WTC11 (cell line): Measurements from ENCODE around the gene ANKRD2. TPM values are rescaled to one million over a fixed set of nuclear protein-coding genes. Genes with fewer than 3 reads are reported as not detected.

Experiments used
- ATAC-seq: fragments of 200-7000 bp; cut with Tn5 transposase; 2 replicates; pipeline ENCODE4 v1.10.0; 2021; ENCODE audit warnings: mild to moderate bottlenecking, moderate library complexity
- CTCF ChIA-PET: fragments of 300-600 bp; sonication (Branson Sonifier 250); formaldehyde crosslinking; loops from one replicate; lab custom pipeline; 2021; ENCODE audit warnings: antibody characterized with exemption; lab: Charles Lee
- POLR2A ChIA-PET: fragments of 350-600 bp; sonication (Branson Sonifier 250); formaldehyde crosslinking; loops from one replicate; lab custom pipeline; 2021; ENCODE audit warnings: antibody characterized with exemption; lab: Charles Lee
- DNase-seq: peaks from one replicate; pipeline ENCODE4 v3.0.0; 2021; ENCODE audit warnings: low spot score
- H3K27ac Mint-ChIP-seq: 2 replicates; pipeline ENCODE4 v1.8.0; 2021; ENCODE audit warnings: mixed read lengths
- H3K27me3 Mint-ChIP-seq: 2 replicates; pipeline ENCODE4 v1.8.0; 2021; ENCODE audit warnings: low read depth, mild to moderate bottlenecking, moderate library complexity, mixed read lengths
- H3K36me3 Mint-ChIP-seq: 2 replicates; pipeline ENCODE4 v1.8.0; 2021; ENCODE audit warnings: mixed read lengths
- H3K4me1 Mint-ChIP-seq: 2 replicates; pipeline ENCODE4 v1.8.0; 2022; ENCODE audit warnings: mixed read lengths
- H3K4me3 Mint-ChIP-seq: 2 replicates; pipeline ENCODE4 v1.8.0; 2021; ENCODE audit warnings: mild to moderate bottlenecking, moderate library complexity, mixed read lengths
- H3K9me3 Mint-ChIP-seq: 2 replicates; pipeline ENCODE4 v1.8.0; 2021; ENCODE audit warnings: mixed read lengths
- ATF1 ChIP-seq: sonication (generic); formaldehyde crosslinking; IDR thresholded peaks from 2 replicates; pipeline ENCODE4 v1.8.1; 2023; ENCODE audit warnings: mild to moderate bottlenecking, moderate library complexity, missing genetic modification reagents
- CBFB ChIP-seq: sonication (generic); formaldehyde crosslinking; IDR thresholded peaks from 2 replicates; pipeline ENCODE4 v1.8.1; 2022; ENCODE audit warnings: mild to moderate bottlenecking, low read depth, missing genetic modification reagents
- EMX1 ChIP-seq: fragments of 250-450 bp; sonication (Bioruptor Pico); IDR thresholded peaks from 2 replicates; pipeline ENCODE4 v1.8.0; 2021; ENCODE audit warnings: mild to moderate bottlenecking
- ERG ChIP-seq: fragments of 250-450 bp; sonication (Bioruptor Pico); IDR thresholded peaks from 2 replicates; pipeline ENCODE4 v1.8.0; 2021; ENCODE audit warnings: mild to moderate bottlenecking
- ESRRA ChIP-seq: sonication (generic); formaldehyde crosslinking; IDR thresholded peaks from 2 replicates; pipeline ENCODE4 v1.8.1; 2022; ENCODE audit warnings: mild to moderate bottlenecking, missing genetic modification reagents, borderline replicate concordance
- HMGXB4 ChIP-seq: sonication (generic); formaldehyde crosslinking; IDR thresholded peaks from 2 replicates; pipeline ENCODE4 v1.8.1; 2023; ENCODE audit warnings: mild to moderate bottlenecking, moderate library complexity, missing genetic modification reagents
- IRF2 ChIP-seq: sonication (generic); formaldehyde crosslinking; IDR thresholded peaks from 2 replicates; pipeline ENCODE4 v1.8.0; 2022; ENCODE audit warnings: low read depth, missing genetic modification reagents, borderline replicate concordance
- KAT7 ChIP-seq: sonication (generic); formaldehyde crosslinking; IDR thresholded peaks from 2 replicates; pipeline ENCODE4 v1.8.1; 2023; ENCODE audit warnings: missing genetic modification reagents, mild to moderate bottlenecking, borderline replicate concordance
- NFYB ChIP-seq: sonication (generic); formaldehyde crosslinking; conservative IDR thresholded peaks from 2 replicates; pipeline ENCODE4 v1.8.0; 2022; ENCODE audit warnings: low read depth, missing genetic modification reagents
- RELA ChIP-seq: sonication (generic); formaldehyde crosslinking; IDR thresholded peaks from 2 replicates; pipeline ENCODE4 v1.8.1; 2022; ENCODE audit warnings: missing genetic modification reagents, mild to moderate bottlenecking, borderline replicate concordance
- TEAD4 ChIP-seq: sonication (generic); formaldehyde crosslinking; IDR thresholded peaks from 2 replicates; pipeline ENCODE4 v1.8.0; 2022; ENCODE audit warnings: mild to moderate bottlenecking, missing genetic modification reagents
- USF2 ChIP-seq: sonication (generic); formaldehyde crosslinking; IDR thresholded peaks from 2 replicates; pipeline ENCODE4 v1.8.1; 2023; ENCODE audit warnings: mild to moderate bottlenecking, missing genetic modification reagents, moderate library complexity
- ZBTB43 ChIP-seq: sonication (generic); formaldehyde crosslinking; IDR thresholded peaks from 2 replicates; pipeline ENCODE4 v1.8.1; 2023; ENCODE audit warnings: mild to moderate bottlenecking, missing genetic modification reagents
- ZNF416 ChIP-seq: fragments of 250-450 bp; sonication (Bioruptor Pico); IDR thresholded peaks from 2 replicates; pipeline ENCODE4 v1.9.0; 2021; ENCODE audit warnings: mild to moderate bottlenecking, inconsistent platforms
- ZNF425 ChIP-seq: fragments of 250-450 bp; sonication (Bioruptor Pico); conservative IDR thresholded peaks from 2 replicates; pipeline ENCODE4 v1.9.0; 2021; ENCODE audit warnings: mild to moderate bottlenecking
- ZNF532 ChIP-seq: fragments of 250-450 bp; sonication (Bioruptor Pico); IDR thresholded peaks from 2 replicates; pipeline ENCODE4 v1.9.0; 2021; ENCODE audit warnings: mild to moderate bottlenecking, borderline replicate concordance
- total RNA-seq: library from RNA; stranded (reverse); gene quantifications from 3 replicates; pipeline ENCODE4 v1.2.3, GENCODE V29; 2021

The ANKRD2 gene
- total RNA-seq, 1 experiment from 2014 or later = not detected

- TF ChIP-seq ZNF416 (CRISPR knock-in tag) (no peak), ZNF425 (CRISPR knock-in tag) (no peak), IRF2 (CRISPR knock-in tag) (no peak), ESRRA (CRISPR knock-in tag) (no peak), KAT7 (no peak), ZBTB43 (CRISPR knock-in tag) (no peak), EMX1 (no peak), NFYB (no peak), ZNF532 (CRISPR knock-in tag) (no peak), HMGXB4 (CRISPR knock-in tag) (no peak), TEAD4 (CRISPR knock-in tag) (no peak)
- Mint-ChIP-seq H3K27ac (peak overlapping the region; percentile 88), H3K4me1 (peaks cover 43% of the 10 kb centered on the region), H3K36me3 (no peaks in the 10 kb centered on the region), H3K9me3 (no peaks in the 10 kb centered on the region), H3K27me3 (no peaks in the 10 kb centered on the region), H3K4me3 (no peak overlapping the region)
- DNase-seq = no peak
- no peak for ATAC-seq
- ChIA-PET POLR2A (no interaction called here), CTCF (interaction anchor here (0.7 to 10.3 kb wide), 6 partner anchors 12 to 83 kb away, joined by 3 to 177 read pairs (median 4); partner anchors contain the start of gene UBTD1)
Observed at GRCh38 chr10:97546456-97547270, 25.9 kb upstream of the ANKRD2 start.

GRCh38 chr10:97547271-97547600 is 25.3 kb upstream of the ANKRD2 start:
- Mint-ChIP-seq H3K36me3 (no peaks in the 10 kb centered on the region), H3K27ac (no peak overlapping the region), H3K9me3 (no peaks in the 10 kb centered on the region), H3K4me1 (peaks cover 39% of the 10 kb centered on the region), H3K27me3 (no peaks in the 10 kb centered on the region), H3K4me3 (no peak overlapping the region)
- POLR2A ChIA-PET = no interaction called here
- DNase-seq (no peak), ATAC-seq (no peak)
- no peak for TF ChIP-seq ZNF416 (CRISPR knock-in tag)
- TF ChIP-seq ERG (CRISPR knock-in tag) = no peak
- TF ChIP-seq ATF1 (CRISPR knock-in tag) = no peak
- TF ChIP-seq RELA (CRISPR knock-in tag) = no peak
- no peak for TF ChIP-seq HMGXB4 (CRISPR knock-in tag)
- TF ChIP-seq CBFB (CRISPR knock-in tag) = no peak
- TF ChIP-seq USF2 = no peak
- TF ChIP-seq EMX1 = no peak
- CTCF ChIA-PET = interaction anchor here (0.8 to 10.3 kb wide), 2 partner anchors 12 to 21 kb away, joined by 3 to 177 read pairs; no protein-coding TSS in a partner anchor
